ENCODE results near the gene AOC3. TPM values are rescaled to one million over a fixed set of nuclear protein-coding genes. Genes with fewer than 3 reads are reported as not detected.

AOC3 gene
- total and polyA plus RNA-seq, 2 of the 13 experiments (the other 11 are each of a cell fraction or from before 2014, with no cell fraction given), result 8.7 to 51.7 TPM

DNA sequence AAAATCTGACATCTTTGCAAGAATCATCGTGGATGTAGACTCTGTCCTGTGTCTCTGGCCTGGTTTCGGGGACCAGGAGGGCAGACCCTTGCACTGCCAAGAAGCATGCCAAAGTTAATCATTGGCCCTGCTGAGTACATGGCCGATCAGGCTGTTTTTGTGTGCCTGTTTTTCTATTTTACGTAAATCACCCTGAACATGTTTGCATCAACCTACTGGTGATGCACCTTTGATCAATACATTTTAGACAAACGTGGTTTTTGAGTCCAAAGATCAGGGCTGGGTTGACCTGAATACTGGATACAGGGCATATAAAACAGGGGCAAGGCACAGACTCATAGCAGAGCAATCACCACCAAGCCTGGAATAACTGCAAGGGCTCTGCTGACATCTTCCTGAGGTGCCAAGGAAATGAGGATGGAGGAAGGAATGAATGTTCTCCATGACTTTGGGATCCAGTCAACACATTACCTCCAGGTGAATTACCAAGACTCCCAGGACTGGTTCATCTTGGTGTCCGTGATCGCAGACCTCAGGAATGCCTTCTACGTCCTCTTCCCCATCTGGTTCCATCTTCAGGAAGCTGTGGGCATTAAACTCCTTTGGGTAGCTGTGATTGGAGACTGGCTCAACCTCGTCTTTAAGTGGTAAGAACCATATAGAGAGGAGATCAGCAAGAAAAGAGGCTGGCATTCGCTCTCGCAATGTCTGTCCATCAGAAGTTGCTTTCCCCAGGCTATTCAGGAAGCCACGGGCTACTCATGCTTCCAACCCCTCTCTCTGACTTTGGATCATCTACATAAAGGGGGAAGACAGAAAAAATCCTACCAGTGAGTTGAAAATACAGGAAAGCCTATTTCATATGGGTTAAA, 49.7 kb downstream of the AOC3 start, which contains the start of gene G6PC1 (continued):
- TF ChIP-seq, protein P1, sequence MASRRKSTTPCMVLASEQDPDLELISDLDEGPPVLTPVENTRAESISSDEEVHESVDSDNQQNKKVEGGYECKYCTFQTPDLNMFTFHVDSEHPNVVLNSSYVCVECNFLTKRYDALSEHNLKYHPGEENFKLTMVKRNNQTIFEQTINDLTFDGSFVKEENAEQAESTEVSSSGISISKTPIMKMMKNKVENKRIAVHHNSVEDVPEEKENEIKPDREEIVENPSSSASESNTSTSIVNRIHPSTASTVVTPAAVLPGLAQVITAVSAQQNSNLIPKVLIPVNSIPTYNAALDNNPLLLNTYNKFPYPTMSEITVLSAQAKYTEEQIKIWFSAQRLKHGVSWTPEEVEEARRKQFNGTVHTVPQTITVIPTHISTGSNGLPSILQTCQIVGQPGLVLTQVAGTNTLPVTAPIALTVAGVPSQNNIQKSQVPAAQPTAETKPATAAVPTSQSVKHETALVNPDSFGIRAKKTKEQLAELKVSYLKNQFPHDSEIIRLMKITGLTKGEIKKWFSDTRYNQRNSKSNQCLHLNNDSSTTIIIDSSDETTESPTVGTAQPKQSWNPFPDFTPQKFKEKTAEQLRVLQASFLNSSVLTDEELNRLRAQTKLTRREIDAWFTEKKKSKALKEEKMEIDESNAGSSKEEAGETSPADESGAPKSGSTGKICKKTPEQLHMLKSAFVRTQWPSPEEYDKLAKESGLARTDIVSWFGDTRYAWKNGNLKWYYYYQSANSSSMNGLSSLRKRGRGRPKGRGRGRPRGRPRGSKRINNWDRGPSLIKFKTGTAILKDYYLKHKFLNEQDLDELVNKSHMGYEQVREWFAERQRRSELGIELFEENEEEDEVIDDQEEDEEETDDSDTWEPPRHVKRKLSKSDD (CRISPR knock-in tag; IDR thresholded peaks at IDR 0.05; ENCODE audit: low read depth), result no peak
- TF ChIP-seq, protein P2, sequence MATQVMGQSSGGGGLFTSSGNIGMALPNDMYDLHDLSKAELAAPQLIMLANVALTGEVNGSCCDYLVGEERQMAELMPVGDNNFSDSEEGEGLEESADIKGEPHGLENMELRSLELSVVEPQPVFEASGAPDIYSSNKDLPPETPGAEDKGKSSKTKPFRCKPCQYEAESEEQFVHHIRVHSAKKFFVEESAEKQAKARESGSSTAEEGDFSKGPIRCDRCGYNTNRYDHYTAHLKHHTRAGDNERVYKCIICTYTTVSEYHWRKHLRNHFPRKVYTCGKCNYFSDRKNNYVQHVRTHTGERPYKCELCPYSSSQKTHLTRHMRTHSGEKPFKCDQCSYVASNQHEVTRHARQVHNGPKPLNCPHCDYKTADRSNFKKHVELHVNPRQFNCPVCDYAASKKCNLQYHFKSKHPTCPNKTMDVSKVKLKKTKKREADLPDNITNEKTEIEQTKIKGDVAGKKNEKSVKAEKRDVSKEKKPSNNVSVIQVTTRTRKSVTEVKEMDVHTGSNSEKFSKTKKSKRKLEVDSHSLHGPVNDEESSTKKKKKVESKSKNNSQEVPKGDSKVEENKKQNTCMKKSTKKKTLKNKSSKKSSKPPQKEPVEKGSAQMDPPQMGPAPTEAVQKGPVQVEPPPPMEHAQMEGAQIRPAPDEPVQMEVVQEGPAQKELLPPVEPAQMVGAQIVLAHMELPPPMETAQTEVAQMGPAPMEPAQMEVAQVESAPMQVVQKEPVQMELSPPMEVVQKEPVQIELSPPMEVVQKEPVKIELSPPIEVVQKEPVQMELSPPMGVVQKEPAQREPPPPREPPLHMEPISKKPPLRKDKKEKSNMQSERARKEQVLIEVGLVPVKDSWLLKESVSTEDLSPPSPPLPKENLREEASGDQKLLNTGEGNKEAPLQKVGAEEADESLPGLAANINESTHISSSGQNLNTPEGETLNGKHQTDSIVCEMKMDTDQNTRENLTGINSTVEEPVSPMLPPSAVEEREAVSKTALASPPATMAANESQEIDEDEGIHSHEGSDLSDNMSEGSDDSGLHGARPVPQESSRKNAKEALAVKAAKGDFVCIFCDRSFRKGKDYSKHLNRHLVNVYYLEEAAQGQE (IDR thresholded peaks at IDR 0.05; ENCODE audit: borderline replicate concordance in 1 of 2, low read depth in 1 of 2, low read length in 2 of 2), result peak in 1 of 2 experiments; percentile 47; a peak in 1 of 4 replicates
- TF ChIP-seq, protein P3, sequence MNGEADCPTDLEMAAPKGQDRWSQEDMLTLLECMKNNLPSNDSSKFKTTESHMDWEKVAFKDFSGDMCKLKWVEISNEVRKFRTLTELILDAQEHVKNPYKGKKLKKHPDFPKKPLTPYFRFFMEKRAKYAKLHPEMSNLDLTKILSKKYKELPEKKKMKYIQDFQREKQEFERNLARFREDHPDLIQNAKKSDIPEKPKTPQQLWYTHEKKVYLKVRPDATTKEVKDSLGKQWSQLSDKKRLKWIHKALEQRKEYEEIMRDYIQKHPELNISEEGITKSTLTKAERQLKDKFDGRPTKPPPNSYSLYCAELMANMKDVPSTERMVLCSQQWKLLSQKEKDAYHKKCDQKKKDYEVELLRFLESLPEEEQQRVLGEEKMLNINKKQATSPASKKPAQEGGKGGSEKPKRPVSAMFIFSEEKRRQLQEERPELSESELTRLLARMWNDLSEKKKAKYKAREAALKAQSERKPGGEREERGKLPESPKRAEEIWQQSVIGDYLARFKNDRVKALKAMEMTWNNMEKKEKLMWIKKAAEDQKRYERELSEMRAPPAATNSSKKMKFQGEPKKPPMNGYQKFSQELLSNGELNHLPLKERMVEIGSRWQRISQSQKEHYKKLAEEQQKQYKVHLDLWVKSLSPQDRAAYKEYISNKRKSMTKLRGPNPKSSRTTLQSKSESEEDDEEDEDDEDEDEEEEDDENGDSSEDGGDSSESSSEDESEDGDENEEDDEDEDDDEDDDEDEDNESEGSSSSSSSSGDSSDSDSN (CRISPR knock-in tag; IDR thresholded peaks at IDR 0.05), result no peak
- TF ChIP-seq MYC (CRISPR knock-in tag; IDR thresholded peaks at IDR 0.05; ENCODE audit: borderline replicate concordance) (peak; percentile 55; the same call in 1 of the 2 replicates), ZBTB7A (CRISPR knock-in tag; IDR thresholded peaks at IDR 0.05) (peak; percentile 76; the same call in 1 of the 2 replicates), CHD2 (IDR thresholded peaks at IDR 0.05; ENCODE audit: low read depth, low read length) (no peak), ZFP37 (CRISPR knock-in tag; IDR thresholded peaks at IDR 0.05; ENCODE audit: borderline replicate concordance) (peak; percentile 1; the same call in 1 of the 2 replicates), RARG (CRISPR knock-in tag; IDR thresholded peaks at IDR 0.05; ENCODE audit: low read depth) (0 out of 2 replicates have a peak, but pooled peaks have one; percentile 62), ZNF772 (CRISPR knock-in tag; IDR thresholded peaks at IDR 0.05) (0 out of 2 replicates have a peak, but pooled peaks have one; percentile 55), KLF15 (CRISPR knock-in tag; IDR thresholded peaks at IDR 0.05; ENCODE audit: borderline replicate concordance) (no peak), GATAD2A (CRISPR knock-in tag; IDR thresholded peaks at IDR 0.05) (peak; percentile 98), RAD21 (CRISPR knock-in tag; IDR thresholded peaks at IDR 0.05) (no peak), TOE1 (CRISPR knock-in tag; IDR thresholded peaks at IDR 0.05) (no peak), ISL2 (CRISPR knock-in tag; IDR thresholded peaks at IDR 0.05) (peak; percentile 62; the same call in 1 of the 2 replicates), FOXK1 (CRISPR knock-in tag; IDR thresholded peaks at IDR 0.05; ENCODE audit: borderline replicate concordance, low read depth) (peak; percentile 90), ASH2L (IDR thresholded peaks at IDR 0.05; ENCODE audit: insufficient read length, low read depth, low read length) (peak; percentile 56)
- TF ChIP-seq, protein P4, sequence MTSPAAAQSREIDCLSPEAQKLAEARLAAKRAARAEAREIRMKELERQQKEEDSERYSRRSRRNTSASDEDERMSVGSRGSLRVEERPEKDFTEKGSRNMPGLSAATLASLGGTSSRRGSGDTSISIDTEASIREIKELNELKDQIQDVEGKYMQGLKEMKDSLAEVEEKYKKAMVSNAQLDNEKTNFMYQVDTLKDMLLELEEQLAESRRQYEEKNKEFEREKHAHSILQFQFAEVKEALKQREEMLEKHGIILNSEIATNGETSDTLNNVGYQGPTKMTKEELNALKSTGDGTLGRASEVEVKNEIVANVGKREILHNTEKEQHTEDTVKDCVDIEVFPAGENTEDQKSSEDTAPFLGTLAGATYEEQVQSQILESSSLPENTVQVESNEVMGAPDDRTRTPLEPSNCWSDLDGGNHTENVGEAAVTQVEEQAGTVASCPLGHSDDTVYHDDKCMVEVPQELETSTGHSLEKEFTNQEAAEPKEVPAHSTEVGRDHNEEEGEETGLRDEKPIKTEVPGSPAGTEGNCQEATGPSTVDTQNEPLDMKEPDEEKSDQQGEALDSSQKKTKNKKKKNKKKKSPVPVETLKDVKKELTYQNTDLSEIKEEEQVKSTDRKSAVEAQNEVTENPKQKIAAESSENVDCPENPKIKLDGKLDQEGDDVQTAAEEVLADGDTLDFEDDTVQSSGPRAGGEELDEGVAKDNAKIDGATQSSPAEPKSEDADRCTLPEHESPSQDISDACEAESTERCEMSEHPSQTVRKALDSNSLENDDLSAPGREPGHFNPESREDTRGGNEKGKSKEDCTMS (CRISPR knock-in tag; conservative IDR thresholded peaks at IDR 0.05), result no peak

Measured in HepG2 (cell line).